ENCODE data around the gene BCL7A.

Gene BCL7A

DNA sequence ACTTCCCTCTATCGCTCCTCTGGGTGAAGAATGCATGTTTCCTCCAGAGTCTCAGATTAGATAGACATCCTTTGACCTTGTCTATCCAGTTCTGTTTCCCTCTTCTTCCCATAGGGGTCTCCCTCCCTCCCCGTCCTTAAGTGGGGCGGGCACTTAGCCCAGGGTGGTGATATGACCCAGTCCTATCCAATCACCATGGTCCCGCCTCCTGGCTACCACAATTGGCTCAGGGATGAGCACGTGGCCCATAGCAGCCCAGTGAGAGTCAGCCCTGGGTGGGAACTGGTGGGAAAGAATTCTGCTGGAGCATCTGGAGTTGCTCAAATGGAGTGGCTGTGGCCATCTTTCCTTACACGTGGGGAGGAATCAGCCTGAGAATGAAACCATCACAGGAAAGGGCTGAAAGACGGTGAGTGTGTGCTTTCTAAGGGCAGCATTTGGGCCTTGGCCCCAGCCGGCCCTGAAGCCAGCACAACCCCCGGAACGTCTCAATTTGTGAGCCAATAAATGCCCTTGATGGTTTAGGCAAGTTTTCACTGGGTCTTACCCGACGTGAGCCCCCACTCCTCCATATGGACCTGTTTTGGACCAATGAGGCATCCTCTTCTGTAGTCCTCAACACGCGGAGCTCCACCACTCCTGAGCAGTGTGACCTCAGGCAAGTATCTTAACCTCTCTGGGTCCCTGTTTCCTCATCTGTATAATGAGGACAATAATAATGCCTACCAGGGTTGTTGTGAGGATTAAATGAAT lies 42.5 kb downstream of the BCL7A start:
- peak; percentile 71 for DNase-seq (ENCODE audit: low spot score)
- in situ Hi-C loops (cut with MboI; ENCODE audit: low sequenced_read_pairs, unreplicated experiment): no loop called here
- TF ChIP-seq, protein P1, sequence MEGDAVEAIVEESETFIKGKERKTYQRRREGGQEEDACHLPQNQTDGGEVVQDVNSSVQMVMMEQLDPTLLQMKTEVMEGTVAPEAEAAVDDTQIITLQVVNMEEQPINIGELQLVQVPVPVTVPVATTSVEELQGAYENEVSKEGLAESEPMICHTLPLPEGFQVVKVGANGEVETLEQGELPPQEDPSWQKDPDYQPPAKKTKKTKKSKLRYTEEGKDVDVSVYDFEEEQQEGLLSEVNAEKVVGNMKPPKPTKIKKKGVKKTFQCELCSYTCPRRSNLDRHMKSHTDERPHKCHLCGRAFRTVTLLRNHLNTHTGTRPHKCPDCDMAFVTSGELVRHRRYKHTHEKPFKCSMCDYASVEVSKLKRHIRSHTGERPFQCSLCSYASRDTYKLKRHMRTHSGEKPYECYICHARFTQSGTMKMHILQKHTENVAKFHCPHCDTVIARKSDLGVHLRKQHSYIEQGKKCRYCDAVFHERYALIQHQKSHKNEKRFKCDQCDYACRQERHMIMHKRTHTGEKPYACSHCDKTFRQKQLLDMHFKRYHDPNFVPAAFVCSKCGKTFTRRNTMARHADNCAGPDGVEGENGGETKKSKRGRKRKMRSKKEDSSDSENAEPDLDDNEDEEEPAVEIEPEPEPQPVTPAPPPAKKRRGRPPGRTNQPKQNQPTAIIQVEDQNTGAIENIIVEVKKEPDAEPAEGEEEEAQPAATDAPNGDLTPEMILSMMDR (IDR thresholded peaks at IDR 0.05; ENCODE audit: borderline replicate concordance, control extremely low read depth, extremely low read depth, insufficient read depth, missing control alignments): no peak

GRCh38 chr12:122064780-122065588 lies 43.3 kb downstream of the BCL7A start:
- in situ Hi-C loops (cut with MboI; ENCODE audit: low sequenced_read_pairs, unreplicated experiment): no loop called here
- no peak for DNase-seq (ENCODE audit: low spot score)
- TF ChIP-seq, protein P1 (IDR thresholded peaks at IDR 0.05; ENCODE audit: borderline replicate concordance, control extremely low read depth, extremely low read depth, insufficient read depth, missing control alignments): no peak

- DNase-seq (ENCODE audit: low spot score): no peak
- TF ChIP-seq, protein P1 (IDR thresholded peaks at IDR 0.05; ENCODE audit: borderline replicate concordance, control extremely low read depth, extremely low read depth, insufficient read depth, missing control alignments): no peak
- in situ Hi-C loops (cut with MboI; ENCODE audit: low sequenced_read_pairs, unreplicated experiment): no loop called here
Observed at GRCh38 chr12:122067548-122067947, 45.9 kb downstream of the BCL7A start.

GRCh38 chr12:122067966-122068365 lies 46.3 kb downstream of the BCL7A start:
- peak; percentile 83 for DNase-seq (ENCODE audit: low spot score)
- TF ChIP-seq, protein P1 (IDR thresholded peaks at IDR 0.05; ENCODE audit: borderline replicate concordance, control extremely low read depth, extremely low read depth, insufficient read depth, missing control alignments): no peak
- in situ Hi-C loops (cut with MboI; ENCODE audit: low sequenced_read_pairs, unreplicated experiment): no loop called here

- no peak for DNase-seq (ENCODE audit: low spot score)
- in situ Hi-C loops (cut with MboI; ENCODE audit: low sequenced_read_pairs, unreplicated experiment): no loop called here
- TF ChIP-seq, protein P1 (IDR thresholded peaks at IDR 0.05; ENCODE audit: borderline replicate concordance, control extremely low read depth, extremely low read depth, insufficient read depth, missing control alignments): no peak
Observed at GRCh38 chr12:122072031-122072970, 50.6 kb downstream of the BCL7A start.

- DNase-seq (ENCODE audit: low spot score): no peak
Observed at GRCh38 chr12:122073815-122074214, 52.1 kb downstream of the BCL7A start.

More at GRCh38 chr12:122073815-122074214, 52.1 kb downstream of the BCL7A start:
- in situ Hi-C loops (cut with MboI; ENCODE audit: low sequenced_read_pairs, unreplicated experiment): no loop called here
- TF ChIP-seq, protein P1 (IDR thresholded peaks at IDR 0.05; ENCODE audit: borderline replicate concordance, control extremely low read depth, extremely low read depth, insufficient read depth, missing control alignments): no peak

All from GM13976 (cell line).